HUDEP-2 (cell line): ENCODE data around the gene UNC5CL.
"Not testable (repeated sequence)": the region's sequence is repeated elsewhere in the genome, so short reads cannot be mapped to it uniquely, and the experiment has no call there.

Experiments
- DNase-seq, 76 experiments: peaks; one replicate each; lab custom pipeline; 2025; ENCODE audit not compliant: unreplicated experiment in 76 of 76; lab: John Stamatoyannopoulos, UW

UNC5CL gene

GRCh38 chr6:41040940-41041536, 2.0 kb upstream of the UNC5CL start:
- DNase-seq, result peak in 55 of 76 experiments; percentile 1 to 84 (median 57)

DNA sequence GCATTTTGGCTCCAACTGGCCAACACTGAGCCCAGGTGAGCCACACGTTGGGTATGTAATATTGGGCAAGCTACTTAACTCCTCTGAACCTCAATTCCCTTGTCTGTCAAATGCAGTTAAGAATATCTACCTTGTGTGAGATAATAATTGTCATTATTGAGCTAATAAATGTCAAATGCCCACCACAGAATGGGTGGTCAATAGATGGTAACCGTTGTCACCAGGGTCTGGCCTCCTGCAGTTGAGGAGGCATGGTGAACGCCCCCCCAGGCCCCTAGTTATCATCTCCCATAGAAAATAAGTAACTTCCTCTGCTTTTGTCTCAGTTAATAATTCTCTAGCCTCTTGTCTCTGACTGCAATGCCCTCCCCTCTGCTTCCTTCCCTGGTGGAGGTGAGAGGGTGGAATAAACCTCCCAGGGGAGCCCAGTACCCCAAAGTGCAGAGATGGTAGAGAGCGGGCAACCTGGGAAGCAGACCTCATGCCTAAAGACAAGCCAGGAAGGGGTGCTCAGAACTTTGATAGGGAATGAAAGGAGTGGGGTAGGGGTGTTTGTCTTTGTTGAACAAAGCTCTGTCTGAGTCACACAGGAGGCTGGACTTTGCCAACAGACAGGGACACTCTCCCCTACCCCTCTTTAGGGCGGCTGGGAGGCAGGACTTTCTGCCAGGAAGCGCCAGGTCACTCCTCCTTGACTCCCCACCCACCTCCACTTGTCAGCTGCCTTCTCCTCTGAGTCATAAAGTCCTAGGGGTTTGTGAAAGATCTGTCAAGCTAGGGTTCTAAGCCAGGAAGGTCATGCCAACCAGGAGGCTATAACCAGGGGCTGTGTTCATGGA, 1.3 kb upstream of the UNC5CL start:
- DNase-seq, result peak in 70 of 76 experiments; percentile 32 to 84 (median 60)

DNA sequence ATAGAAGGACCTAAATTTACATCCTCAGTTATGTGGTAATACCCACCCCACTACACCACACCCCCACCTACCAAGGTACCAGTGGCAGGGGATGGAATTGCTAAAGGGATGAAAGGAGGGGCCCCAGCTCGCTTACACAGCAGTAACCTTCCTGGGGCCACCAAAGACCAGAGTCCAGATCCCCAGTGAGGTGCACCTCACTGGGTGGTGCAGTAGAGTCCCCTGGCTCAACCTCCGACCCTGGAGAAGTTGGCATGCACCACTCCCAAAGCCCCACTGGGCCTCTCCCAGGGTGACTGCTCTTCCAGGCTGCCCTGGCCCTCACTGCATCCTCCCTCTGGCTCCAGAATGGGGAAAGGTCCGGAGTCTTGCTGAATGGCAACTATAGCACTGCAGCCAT, 816 bp downstream of the UNC5CL start:
- DNase-seq, result no peak

- DNase-seq, result no peak
These were observed 1.7 kb downstream of the UNC5CL start for GRCh38 chr6:41037107-41037900.

GRCh38 chr6:41036601-41037000, 2.4 kb downstream of the UNC5CL start:
- DNase-seq, result no peak

GRCh38 chr6:41036186-41036585, 2.8 kb downstream of the UNC5CL start:
- no peak for DNase-seq

DNA sequence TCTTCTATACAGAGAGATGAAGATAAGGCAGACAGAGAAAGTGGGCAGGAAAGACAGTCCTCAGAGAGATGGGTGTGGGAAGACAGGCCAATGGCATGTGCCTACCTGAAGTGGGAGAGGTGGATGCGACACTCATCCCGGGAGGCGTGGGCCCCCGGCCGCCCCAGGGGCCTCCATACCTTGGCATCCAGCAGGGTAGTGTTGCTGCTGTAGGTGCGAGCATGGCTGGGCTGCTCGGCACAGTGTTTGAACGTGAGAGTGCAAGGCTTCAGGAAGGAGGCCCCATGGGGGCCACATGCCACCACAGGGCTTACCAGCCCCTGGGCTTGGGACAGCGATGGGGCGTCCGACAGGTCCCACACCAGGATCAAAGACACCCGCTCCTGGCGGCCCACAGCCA, 5.2 kb downstream of the UNC5CL start:
- no peak for DNase-seq

GRCh38 chr6:41032830-41033229, 6.2 kb downstream of the UNC5CL start:
- DNase-seq, result no peak

DNA sequence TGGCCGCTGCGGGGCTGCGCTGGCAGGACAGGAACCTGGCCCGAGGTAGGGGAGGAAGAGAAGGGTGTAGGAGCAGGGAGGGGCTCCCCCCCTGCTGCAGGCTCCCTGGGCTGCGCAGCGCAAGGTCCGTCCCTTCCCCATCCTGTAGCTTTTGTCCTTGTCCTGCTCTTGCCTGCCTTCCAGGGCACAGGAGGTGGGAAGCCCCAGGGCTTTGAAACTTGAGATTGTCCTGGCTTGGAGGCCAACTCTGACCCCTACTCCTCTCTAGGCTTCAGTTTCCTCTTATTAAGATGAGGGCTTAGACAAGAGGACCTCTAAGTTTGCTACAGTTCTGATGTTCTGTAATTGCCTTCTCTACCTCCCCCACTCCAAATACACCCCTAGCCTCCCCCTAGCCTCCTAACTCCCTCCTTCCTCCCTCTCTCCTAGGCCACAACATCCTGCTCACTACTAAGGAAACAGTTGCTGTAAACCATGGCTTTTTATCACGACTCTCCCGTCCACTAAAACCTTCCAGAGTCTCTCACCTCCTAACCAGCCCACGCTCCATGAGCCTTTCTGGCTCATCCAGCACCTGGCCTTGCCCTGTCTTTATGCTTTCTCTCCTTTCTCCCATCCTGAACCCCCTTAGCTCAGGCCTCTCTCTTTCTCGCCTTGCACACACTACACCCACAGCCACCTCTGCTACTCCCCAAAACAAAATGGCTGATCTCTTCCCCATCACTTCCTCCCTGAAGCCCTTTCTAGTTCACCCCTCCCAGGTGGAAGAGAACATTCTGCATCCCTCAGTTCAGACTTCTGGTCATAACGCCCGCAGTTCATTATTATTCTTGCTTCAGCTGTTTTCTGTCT, 10.2 kb downstream of the UNC5CL start:
- DNase-seq, result peak in 26 of 76 experiments; percentile 20 to 97 (median 62)

GRCh38 chr6:41027799-41028560, 11.0 kb downstream of the UNC5CL start:
- DNase-seq, result peak in 74 of 76 experiments; percentile 31 to 99 (median 82)

DNA sequence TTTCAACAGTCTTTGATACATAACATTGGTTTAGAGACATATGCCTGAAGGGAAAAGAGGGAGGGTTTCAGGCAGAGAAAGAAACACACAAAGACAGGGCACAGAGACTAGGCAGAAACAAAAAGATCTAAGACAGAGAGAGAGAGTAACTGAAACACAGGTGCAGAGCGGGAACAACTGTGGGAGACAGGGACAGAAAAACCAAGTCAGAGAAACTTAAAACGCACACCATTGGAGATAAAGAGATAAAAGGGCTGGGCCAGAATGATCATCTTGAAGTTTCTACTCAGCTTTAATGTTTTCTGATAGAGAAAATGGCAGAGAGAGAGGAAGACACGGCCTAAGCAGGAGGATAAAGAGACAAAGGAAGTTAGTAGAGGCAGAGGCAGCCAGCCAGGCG, 11.8 kb downstream of the UNC5CL start:
- DNase-seq, result peak in 3 of 76 experiments; percentile 35 to 41 (median 36)

GRCh38 chr6:41025966-41026530, 13.0 kb downstream of the UNC5CL start:
- DNase-seq, result no peak

DNA sequence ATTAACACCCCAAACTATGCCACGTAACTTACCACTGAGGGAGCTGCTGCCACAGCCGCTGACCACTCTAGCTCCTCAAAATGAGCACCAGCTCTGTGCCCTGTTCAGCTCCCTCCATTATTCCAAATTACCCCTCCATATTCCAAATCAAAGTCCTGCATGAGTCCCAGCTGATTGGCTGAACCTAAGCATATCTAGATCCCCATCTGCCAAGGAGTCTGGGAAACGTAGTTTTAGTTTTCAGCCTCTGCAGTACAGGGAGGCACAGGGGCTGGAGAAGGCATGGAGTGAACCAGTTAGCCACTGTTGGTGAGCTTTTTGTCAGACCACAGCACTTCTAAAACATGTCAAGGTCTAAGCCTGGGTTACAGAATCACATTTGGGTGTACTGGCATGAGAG, 15.9 kb downstream of the UNC5CL start:
- DNase-seq, result no peak

DNA sequence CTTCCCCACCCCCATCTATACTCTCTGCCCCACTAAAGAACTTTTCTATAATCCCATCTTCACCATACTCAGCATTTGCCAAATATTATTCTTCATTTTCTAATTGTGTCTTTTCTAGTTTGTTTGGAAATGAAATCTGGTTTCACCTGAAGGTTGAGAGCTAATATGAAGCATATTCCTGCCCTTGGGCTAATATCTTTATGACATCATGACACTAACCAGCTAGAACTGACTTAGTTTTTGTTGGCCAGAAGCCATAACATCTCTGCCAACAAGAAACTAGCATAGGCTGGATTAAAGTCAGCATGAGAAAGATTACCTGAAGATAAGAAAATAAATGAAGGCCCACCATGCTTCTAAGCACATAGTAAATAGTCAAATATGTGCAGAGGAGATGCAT, 16.7 kb downstream of the UNC5CL start:
- peak in 11 of 76 experiments; percentile 11 to 41 (median 22) for DNase-seq

DNA sequence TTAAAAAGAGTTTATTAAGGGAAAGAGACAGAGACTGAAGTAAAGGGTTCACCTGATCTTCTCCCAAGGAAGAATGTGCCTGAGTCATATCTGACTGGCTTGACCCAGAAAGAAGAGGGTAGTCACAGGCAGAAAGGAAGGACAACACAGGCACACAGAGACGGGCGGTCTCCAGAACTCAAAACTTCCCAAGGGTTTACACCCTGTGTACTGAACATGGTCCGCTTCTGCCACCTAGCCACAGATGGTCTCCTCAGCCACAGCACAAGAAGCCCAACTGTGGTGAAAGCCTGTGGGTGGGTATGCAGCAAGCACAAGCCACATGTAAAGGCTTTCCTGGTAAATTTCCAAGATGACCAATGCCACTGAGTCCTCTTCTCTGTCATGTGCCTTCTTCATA, 17.2 kb downstream of the UNC5CL start:
- DNase-seq, result peak in 2 of 76 experiments; percentile 14 to 23

- no peak for DNase-seq
These were observed 21.4 kb downstream of the UNC5CL start for GRCh38 chr6:41017663-41018062.

DNA sequence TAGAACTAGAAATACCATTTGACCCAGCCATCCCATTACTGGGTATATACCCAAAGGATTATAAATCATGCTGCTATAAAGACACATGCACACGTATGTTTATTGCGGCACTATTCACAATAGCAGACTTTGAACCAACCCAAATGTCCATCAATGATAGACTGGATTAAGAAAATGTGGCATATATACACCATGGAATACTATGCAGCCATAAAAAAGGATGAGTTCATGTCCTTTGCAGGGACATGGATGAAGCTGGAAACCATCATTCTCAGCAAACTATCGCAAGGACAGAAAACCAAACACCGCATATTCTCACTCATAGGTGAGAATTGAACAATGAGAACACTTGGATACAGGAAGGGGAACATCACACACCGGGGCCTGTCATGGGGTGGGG, 23.2 kb downstream of the UNC5CL start:
- not testable (repeated sequence) for DNase-seq

GRCh38 chr6:41014780-41015179, 24.2 kb downstream of the UNC5CL start:
- no peak for DNase-seq

- no peak for DNase-seq
These were observed 25.4 kb downstream of the UNC5CL start for GRCh38 chr6:41013466-41014153.
